GM18505 (cell line): Measurements from ENCODE around the gene SFMBT2.
A peak's percentile ranks its signal among the peaks of the same experiment; 100 is the strongest.
"Not testable (repeated sequence)": the region's sequence is repeated elsewhere in the genome, so short reads cannot be mapped to it uniquely, and the experiment has no call there.

ENCODE experiments used
- ATAC-seq: cut with Tn5 transposase; IDR thresholded peaks from one replicate; pipeline ENCODE4 v1.9.1; 2021; ENCODE audit not compliant: unreplicated experiment
- POLR2A ChIP-seq: IDR thresholded peaks from 4 replicates; pipeline ENCODE4 v1.6.1; 2011; ENCODE audit warnings: borderline replicate concordance; ENCODE audit not compliant: insufficient read depth, insufficient read length; ENCODE audit errors: extremely low read depth

Gene SFMBT2

DNA sequence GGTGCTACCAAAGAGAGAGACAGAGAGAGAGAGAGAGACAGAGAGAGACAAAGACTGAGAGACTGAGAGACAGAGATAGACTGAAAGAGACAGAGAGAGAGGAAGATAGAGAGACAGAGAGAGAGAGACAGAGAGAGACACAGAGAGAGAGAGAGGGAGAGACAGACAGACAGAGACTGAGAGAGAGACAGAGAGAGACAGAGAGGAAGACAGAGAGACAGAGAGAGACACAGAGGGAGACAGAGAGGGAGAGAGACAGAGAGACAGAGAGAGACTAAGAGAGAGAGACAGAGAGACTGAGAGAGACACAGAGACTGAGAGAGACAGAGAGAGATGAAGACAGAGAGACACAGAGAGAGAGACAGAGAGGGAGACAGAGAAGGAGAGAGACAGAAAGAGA lies 91.2 kb downstream of the SFMBT2 start:
- ATAC-seq = no peak
- no peak for TF ChIP-seq POLR2A

GRCh38 chr10:7318836-7319235 lies 92.0 kb downstream of the SFMBT2 start:
- TF ChIP-seq POLR2A = no peak
- ATAC-seq = no peak

DNA sequence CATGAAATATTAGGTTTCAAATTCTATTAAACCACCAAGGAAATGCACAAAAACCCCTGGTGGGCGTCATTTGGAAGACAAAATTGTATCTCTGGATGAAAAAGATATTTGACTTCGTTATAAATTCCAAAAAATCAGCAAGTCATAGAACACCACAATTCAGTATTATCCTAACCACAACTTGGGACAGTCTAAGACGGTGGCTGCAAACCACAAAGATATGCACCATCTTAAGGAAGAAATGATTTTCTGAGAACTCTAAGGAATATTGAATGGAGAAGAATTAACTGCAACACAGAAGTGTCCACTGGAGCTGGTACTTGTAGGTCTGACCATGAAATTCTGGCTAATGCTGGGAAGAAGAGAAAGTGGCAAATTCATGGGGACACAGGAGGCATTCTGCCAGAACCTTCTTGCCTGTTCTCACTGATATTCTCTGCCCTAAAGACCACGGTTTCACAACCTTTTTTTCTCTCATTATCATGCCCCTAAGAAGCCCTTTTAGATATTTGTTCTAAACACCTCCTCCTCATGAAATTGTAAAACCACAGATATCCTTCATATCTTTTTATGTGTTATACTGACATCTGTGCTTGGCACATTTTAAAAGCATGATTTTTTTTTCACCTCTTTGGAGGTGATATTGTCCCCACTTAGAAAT lies 92.9 kb downstream of the SFMBT2 start:
- peak; percentile 59 for ATAC-seq
- TF ChIP-seq POLR2A = no peak

- no peak for ATAC-seq
- TF ChIP-seq POLR2A = no peak
Observed at GRCh38 chr10:7316839-7317238, 94.0 kb downstream of the SFMBT2 start.

DNA sequence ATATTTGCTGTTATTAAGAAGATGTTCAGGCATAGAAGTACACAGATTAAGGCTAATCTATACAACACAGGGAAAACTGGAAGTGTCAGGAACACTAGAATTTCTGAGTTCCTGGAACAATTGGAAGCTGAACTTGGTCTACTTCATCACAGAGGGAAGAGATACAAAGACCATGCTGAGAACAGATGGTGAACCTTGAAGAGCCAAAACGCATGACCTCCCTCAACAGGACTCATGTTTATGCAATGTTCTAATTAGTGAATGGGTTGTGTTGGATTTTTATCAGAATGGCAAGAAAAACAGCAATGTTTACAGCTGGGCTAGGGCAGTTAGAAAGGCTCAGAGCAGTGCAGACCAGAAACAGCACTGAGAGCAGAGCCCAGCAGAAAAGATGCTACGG lies 94.9 kb downstream of the SFMBT2 start:
- no peak for ATAC-seq
- no peak for TF ChIP-seq POLR2A

GRCh38 chr10:7314170-7314569 lies 96.7 kb downstream of the SFMBT2 start:
- no peak for TF ChIP-seq POLR2A

GRCh38 chr10:7312488-7312857 lies 98.4 kb downstream of the SFMBT2 start:
- no peak for ATAC-seq
- no peak for TF ChIP-seq POLR2A

More at GRCh38 chr10:7314170-7314569, 96.7 kb downstream of the SFMBT2 start:
- no peak for ATAC-seq

- ATAC-seq = not testable (repeated sequence)
Observed at GRCh38 chr10:7311850-7312487, 98.9 kb downstream of the SFMBT2 start.

GRCh38 chr10:7311218-7311849 lies 99.5 kb downstream of the SFMBT2 start:
- no peak for TF ChIP-seq POLR2A
- no peak for ATAC-seq

- no peak for TF ChIP-seq POLR2A
- no peak for ATAC-seq
Observed at GRCh38 chr10:7310076-7310475, 100.8 kb downstream of the SFMBT2 start.

DNA sequence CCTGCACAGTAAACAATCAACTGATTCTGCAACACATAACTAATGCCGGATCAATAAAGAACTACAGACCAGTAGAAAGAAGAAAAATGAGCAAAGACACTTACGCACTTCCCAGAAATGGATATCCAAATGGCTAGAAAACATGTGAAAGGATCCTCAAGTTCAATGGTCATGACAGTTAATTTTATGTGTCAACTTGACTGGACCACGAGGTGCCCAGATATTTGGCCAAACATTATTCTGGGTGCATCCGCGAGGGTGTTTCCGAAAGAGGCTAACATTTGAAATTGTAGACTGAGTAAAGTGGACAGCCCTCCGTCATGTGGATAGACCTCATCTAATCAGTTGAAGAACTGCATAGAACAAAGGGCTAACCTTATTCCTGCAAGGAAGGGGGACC lies 102.0 kb downstream of the SFMBT2 start:
- TF ChIP-seq POLR2A = no peak
- no peak for ATAC-seq

DNA sequence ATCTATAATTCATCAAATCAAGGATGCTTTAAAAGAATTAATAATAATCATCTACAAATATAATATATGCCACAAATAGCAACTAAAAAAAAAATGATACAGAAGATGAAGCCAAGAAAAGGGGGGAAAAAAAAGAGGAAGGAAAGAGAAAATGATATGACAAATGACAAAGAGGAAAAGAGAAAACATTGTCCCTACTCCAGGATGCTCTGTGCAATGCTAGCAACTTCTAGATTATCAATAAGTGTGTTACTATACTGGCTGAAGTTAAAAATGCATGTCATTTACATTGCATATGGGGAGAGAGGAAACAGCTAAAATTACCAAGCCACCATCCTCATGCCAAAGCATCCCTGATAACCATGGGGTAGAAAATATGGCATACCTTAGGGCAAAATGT lies 104.2 kb downstream of the SFMBT2 start:
- no peak for TF ChIP-seq POLR2A
- ATAC-seq = no peak

- no peak for ATAC-seq
- no peak for TF ChIP-seq POLR2A
Observed at GRCh38 chr10:7306147-7306546, 104.7 kb downstream of the SFMBT2 start.

DNA sequence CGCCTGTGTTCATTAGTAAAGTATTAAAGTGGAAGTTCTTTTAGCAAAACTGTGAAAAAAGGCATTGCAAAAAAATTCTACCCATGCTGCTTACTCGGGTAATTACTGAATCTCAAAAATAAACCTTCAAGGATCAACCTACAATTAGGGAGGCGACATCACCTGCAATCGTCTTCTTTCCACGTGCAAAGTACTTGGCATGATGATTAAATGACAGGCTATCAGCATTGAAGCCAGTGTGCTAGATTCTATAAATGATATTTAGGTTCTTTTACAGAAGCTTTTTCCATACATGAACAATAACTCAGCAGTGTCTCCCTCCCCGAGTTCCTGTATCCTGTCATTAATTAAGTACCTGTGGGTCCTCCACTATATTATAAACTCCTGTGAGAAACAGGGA lies 105.8 kb downstream of the SFMBT2 start:
- TF ChIP-seq POLR2A = no peak
- no peak for ATAC-seq
